ENCODE measurements around the gene FAM117A. TPM values are rescaled to one million over a fixed set of nuclear protein-coding genes. Genes with fewer than 3 reads are reported as not detected.

FAM117A gene
- total RNA-seq, 1 donor from 2014 or later = 0.82 TPM

DNA sequence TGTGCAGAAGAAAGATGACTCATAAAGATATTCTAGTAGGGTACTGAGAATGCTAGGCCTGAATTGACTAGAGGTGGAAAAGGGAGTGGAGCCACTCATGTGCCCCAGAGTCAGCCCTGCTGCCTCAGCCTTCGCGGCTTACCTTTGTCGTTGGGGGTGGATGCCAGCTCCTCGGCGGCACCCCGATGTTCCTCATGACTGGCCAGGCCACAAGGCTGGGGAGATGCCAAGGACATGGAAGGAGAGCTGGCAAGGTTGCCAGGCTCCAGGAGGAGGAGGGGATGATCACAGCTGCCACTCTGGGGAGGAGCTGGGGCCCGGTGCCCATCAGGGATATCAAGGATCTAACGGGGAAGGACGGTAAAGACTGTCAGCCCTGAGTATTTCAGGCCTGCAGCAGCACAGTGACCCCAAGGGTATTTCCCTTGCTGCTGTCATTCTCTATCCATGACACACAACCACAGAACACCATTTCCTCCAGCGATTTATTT, 46.5 kb downstream of the FAM117A start:
- DNase-seq (ENCODE audit: low spot score in 2 of 2) (no peak), FAIRE-seq (no peak)

DNA sequence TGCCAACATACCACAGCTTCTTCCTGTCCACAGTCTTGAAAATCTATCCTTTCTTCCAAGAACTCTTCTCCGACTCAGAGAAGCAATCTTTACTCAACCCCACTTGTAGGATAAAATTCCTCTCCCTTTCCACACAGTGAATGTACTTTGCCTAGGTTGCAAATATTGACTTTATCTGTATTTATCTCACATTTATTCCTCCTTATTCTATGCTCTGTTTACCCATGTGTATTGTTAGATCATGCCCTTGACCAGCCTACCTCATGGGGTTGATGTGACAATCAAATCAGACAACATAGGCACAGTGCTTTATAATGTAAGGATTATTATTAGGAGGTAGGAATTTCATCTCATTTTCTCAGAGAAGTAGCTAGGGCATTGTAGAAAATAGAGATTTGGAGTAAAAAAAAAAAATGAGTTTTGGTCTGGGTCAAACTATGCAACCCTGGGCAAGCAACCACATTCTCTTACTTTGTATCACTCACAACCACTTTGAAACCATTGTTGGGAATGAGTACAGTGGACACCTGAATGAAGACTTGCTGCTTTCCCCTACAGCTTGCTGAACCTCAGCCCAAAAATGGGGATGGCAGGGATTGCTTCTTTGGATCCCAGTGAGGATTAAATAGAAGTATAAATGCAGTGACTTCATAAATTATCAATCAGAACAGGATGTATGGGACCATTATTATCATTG, 47.1 kb downstream of the FAM117A start:
- DNase-seq (ENCODE audit: low spot score in 2 of 2) = no peak
- no peak for FAIRE-seq

- DNase-seq (ENCODE audit: low spot score in 2 of 2) (no peak), FAIRE-seq (no peak)
These were observed 48.1 kb downstream of the FAM117A start for GRCh38 chr17:49715717-49716279.

GRCh38 chr17:49715216-49715615, 48.7 kb downstream of the FAM117A start:
- FAIRE-seq (no peak), DNase-seq (ENCODE audit: low spot score in 2 of 2) (no peak)

DNA sequence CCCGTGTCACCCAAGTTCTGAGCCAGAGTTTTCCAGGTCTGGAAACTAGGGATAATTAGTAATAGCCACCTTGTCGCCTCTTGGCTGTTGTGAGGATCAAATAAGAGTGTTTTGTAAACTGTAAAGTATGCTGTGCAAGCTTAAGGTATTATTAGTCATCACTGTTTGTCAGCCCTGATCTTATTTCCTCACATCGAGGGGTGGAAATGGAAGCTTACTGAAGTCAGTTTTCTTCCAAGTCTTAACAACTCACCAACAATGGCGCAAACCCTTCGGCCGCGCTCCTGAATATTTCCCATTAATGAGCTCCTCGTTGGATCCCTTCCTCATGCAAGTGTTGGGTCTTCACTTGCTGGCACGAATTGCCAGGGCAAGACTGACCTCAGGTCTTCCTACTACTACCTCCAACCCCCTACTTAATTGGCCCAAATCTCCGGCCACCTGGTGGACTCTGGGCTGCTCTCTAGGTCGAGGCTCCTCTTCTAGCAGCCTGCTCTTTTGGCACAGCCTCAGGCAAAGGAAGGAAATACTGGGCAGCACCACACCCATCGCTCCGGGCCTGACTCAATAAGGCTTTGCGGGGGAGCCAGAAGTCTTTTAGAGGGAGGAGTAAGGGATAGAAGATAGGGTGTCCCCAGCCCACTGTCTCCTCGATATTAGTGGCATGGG, 55.3 kb downstream of the FAM117A start:
- FAIRE-seq (no peak), DNase-seq (ENCODE audit: low spot score in 2 of 2) (no peak)

DNA sequence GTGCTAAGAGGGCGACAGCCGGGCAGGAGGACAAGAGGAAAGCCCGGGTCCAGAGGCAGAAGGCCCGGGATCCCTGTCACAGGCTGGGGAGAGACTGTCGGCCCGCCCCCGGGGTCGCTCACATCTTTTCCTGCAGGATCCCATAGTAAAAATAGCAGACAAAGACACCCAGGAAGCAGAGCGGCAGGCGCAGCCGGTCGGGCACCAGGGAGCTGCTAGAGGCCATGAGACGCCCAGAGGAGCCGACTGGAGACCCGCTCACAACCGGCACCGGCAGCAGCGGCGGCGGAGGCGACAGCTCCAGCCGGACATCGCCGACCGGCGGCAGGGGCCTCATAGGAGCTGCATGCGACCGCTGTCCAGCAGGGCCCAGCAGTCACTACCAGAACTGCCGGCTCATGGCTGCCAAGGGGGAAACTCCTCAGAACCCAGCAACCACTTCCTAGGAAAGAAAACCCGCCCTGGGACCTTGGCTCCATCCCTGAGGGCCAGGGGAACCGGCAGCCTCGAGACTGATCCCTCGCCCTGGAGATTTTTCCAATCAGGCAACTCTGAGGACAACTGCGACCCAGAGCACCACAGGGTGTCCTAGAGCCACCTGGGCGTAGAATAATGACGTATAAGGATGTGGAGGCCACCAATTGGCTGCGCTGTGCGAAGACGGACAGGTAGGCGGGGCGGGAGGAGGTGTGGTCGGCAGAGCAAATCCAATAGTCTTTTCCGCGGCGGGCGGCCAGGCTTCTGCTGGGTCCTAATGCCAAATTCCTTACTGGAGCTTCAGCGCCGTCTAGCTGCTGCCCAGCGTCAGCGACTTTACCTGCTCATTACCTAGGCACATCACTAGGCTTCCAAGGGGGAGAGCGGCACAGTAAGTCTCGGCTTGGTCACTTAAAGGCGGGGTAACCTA, 56.1 kb downstream of the FAM117A start, which contains the start of gene SLC35B1:
Gene SLC35B1, minus strand, starts transcription at position 357 of the 907 bp plus-strand sequence. Its CDS starts 131 bp downstream, at position 226.
- FAIRE-seq (peak; percentile 53), DNase-seq (ENCODE audit: low spot score in 2 of 2) (peak; percentile 91 to 98)

GRCh38 chr17:49707246-49707607, 56.7 kb downstream of the FAM117A start:
- FAIRE-seq = no peak
- no peak for DNase-seq (ENCODE audit: low spot score in 2 of 2)

DNA sequence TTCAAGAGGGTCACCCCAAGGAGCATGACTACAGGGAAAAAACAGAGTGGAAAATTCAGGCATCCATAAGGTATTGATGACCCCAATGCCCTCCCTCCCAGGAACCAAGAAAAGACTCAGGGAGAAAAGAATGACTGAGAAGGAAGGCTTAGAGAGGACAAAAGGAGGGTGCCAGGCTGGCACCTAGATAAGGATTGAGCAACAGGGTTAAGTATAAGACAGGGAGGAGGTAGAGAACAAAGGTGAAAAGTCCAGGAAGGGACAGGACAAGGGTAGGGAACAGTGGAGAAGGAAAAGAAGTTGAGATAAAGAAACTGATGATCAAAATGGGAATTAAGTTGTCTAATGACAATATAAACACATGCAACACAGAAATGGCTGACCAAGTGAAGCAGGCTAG, 58.7 kb downstream of the FAM117A start:
- DNase-seq (ENCODE audit: low spot score in 2 of 2) = no peak
- FAIRE-seq = no peak

GRCh38 chr17:49703557-49704277, 60.2 kb downstream of the FAM117A start:
- FAIRE-seq = no peak

GRCh38 chr17:49700960-49701359, 63.0 kb downstream of the FAM117A start:
- DNase-seq (ENCODE audit: low spot score in 2 of 2) = no peak
- FAIRE-seq = no peak

More at GRCh38 chr17:49703557-49704277, 60.2 kb downstream of the FAM117A start:
- no peak for DNase-seq (ENCODE audit: low spot score in 2 of 2)

GRCh38 chr17:49699966-49700575, 63.9 kb downstream of the FAM117A start:
- DNase-seq (ENCODE audit: low spot score in 2 of 2) (no peak), FAIRE-seq (no peak)

GRCh38 chr17:49698005-49698404, 65.9 kb downstream of the FAM117A start:
- DNase-seq (ENCODE audit: low spot score in 2 of 2) = no peak
- no peak for FAIRE-seq

DNA sequence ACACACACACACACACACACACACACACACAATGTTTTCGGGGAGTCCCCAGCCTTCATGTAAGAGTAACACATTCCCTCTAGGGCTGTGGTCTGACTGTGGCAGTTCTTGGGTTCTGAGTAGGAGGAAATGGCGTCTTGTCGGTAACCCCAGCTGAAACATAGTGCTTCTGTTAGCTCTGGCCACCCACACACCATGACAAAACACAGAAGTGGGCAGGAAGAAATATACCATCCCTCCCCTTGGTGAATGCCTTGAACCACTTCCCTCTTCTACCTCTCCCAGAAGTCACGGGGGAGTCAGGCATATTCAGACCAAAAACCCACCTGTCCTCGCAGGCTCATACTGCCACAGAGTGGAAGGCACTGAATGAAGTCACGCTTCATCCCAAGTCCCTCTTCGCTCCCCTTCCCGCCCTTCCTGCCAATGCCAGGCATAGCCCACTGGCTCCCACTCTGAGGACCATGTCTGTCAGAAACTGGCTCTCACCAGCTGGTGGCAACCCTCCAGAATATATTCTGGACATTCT, 67.6 kb downstream of the FAM117A start:
- DNase-seq (ENCODE audit: low spot score in 2 of 2) (no peak), FAIRE-seq (no peak)

- FAIRE-seq = no peak
- no peak for DNase-seq (ENCODE audit: low spot score in 2 of 2)
These were observed 68.2 kb downstream of the FAM117A start for GRCh38 chr17:49695698-49696232.

DNA sequence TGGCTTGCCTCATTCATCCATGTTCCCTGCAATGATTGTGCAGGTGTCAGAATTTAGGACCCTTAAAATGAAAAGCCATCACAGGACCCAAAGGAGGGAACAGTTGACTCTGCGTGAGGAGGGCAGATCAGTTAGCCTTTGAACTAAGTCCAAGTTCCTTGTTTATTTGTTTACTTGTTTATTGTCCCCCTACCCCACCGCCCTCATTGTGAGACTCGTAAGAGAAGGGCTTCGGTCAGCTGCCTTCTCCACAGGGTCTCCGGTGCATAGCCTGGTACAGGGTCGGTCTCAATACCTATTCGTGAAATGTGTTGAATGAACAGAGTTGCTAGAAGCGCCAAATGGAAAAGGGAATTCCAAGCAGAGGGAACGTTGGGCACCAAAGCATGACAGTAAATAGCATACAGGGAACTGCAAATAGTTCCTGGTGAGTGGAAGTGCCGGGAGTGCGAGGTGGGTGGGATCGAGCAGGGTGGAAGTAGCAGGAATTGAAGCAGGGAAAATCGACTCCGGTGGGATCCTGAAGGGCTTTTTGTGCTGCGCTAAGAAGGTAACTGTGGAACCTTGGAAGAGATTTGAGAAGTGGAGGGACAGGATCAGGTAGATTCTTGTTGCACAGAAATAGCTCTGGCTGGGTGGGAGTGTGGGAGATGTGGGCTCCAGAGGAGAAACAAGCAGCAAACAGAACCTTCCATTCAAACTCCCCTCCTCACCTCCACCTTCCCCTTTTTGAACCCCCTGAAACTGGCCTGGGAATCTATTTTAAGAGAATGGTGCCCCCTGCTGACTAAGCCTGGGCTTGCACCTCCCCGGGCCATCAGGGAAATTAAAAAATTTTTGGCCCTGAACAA, 68.9 kb downstream of the FAM117A start:
- DNase-seq (ENCODE audit: low spot score in 2 of 2) = peak in 1 of 2 donors; percentile 55
- FAIRE-seq = no peak

DNA sequence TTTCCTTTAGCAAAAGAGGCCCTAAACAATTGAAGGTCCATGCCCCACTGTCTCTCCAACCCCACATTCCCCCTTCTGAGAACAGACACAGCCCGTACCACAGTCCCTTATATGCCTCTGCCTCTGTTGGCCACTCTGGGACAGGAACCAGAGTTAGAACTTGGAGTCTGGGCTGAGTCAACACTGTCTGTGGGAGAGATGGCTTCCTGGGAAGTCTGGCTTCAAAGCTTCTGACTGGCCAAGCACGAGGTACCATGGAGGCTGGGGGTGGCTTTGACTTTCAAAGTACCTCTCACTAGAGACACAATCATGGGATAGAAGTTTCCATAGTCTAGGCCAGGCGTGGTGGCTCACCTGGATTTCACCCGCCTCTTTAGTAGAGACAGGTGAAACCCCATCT, 71.2 kb downstream of the FAM117A start:
- no peak for FAIRE-seq
- no peak for DNase-seq (ENCODE audit: low spot score in 2 of 2)

- no peak for DNase-seq (ENCODE audit: low spot score in 2 of 2)
- no peak for FAIRE-seq
These were observed 72.2 kb downstream of the FAM117A start for GRCh38 chr17:49691677-49692191.
